Activated CD8-positive, alpha-beta T cell treated with anti-CD3 and anti-CD28 coated beads for 36 hours (primary cell): Measurements from ENCODE around the gene ANKS3. TPM values are rescaled to one million over a fixed set of nuclear protein-coding genes. Genes with fewer than 3 reads are reported as not detected.
"Not testable (repeated sequence)": the region's sequence is repeated elsewhere in the genome, so short reads cannot be mapped to it uniquely, and the experiment has no call there.

Source experiments
- ATAC-seq: fragments of 200-7000 bp; cut with Tn5 transposase; one replicate; pipeline ENCODE4 v1.10.0; 2021; ENCODE audit warnings: mild to moderate bottlenecking, moderate library complexity
- CTCF ChIA-PET: fragments of 350-600 bp; sonication (Branson Sonifier 250); formaldehyde crosslinking; loops from one replicate; lab custom pipeline; 2021; ENCODE audit warnings: antibody characterized with exemption; lab: Charles Lee
- POLR2A ChIA-PET: fragments of 350-600 bp; sonication (Branson Sonifier 250); formaldehyde crosslinking; loops from one replicate; lab custom pipeline; 2021; ENCODE audit warnings: antibody characterized with exemption; lab: Charles Lee
- DNase-seq: peaks from one replicate; pipeline ENCODE4 v3.0.0-alpha.2; 2020
- H3K27ac Mint-ChIP-seq: one replicate; pipeline ENCODE4 v1.8.0; 2021; ENCODE audit warnings: mild to moderate bottlenecking, mixed read lengths
- H3K27me3 Mint-ChIP-seq: one replicate; pipeline ENCODE4 v1.8.0; 2021; ENCODE audit warnings: mixed read lengths
- H3K36me3 Mint-ChIP-seq: one replicate; pipeline ENCODE4 v1.8.0; 2021; ENCODE audit warnings: low read depth, mixed read lengths
- H3K4me1 Mint-ChIP-seq: one replicate; pipeline ENCODE4 v1.8.0; 2021; ENCODE audit warnings: low read depth, mixed read lengths
- H3K4me3 Mint-ChIP-seq: one replicate; pipeline ENCODE4 v1.8.0; 2021; ENCODE audit warnings: mild to moderate bottlenecking, moderate library complexity, mixed read lengths
- H3K9me3 Mint-ChIP-seq: one replicate; pipeline ENCODE4 v1.8.0; 2021; ENCODE audit warnings: mixed read lengths
- intact Hi-C: fragments of 100-400 bp; cut with micrococcal nuclease; formaldehyde crosslinking; loops from one replicate; pipeline ENCODE4 v1.10.0; 2022
- total RNA-seq, 2 experiments: library from RNA; stranded (reverse); gene quantifications; one replicate each; pipeline ENCODE4 v1.2.3, GENCODE V29; 2021
- TF ChIP-seq, protein P1 (sequence below): fragments of 200-600 bp; IDR thresholded peaks from one replicate; pipeline ENCODE4 v1.8.0; 2022; ENCODE audit warnings: antibody characterized with exemption, mild to moderate bottlenecking

The ANKS3 gene
- total RNA-seq, 2 experiments from 2014 or later = 13.0 to 13.8 TPM

DNA sequence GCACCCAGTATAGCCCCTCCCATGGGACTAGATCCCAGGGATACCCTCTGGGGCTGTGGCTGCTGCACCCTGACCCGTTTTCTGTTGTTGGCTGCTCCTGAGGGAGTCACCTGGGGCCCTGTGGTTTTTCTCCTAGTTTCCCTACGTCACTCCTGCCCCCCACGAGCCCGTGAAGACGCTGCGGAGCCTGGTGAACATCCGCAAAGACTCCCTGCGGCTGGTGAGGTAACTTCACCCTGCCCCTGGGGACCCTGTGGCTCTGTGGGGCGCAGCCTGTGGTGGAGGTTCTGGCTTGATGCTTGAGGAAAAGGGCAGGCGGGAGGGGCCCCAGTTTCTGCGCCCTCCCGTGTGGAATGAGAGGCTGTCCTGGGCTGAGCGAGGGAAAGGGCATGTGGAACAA is 82.2 kb downstream of the ANKS3 start:
- H3K27me3 Mint-ChIP-seq = no peaks in the 10 kb centered on the region
- H3K27ac Mint-ChIP-seq = no peak overlapping the region
- TF ChIP-seq, protein P1, sequence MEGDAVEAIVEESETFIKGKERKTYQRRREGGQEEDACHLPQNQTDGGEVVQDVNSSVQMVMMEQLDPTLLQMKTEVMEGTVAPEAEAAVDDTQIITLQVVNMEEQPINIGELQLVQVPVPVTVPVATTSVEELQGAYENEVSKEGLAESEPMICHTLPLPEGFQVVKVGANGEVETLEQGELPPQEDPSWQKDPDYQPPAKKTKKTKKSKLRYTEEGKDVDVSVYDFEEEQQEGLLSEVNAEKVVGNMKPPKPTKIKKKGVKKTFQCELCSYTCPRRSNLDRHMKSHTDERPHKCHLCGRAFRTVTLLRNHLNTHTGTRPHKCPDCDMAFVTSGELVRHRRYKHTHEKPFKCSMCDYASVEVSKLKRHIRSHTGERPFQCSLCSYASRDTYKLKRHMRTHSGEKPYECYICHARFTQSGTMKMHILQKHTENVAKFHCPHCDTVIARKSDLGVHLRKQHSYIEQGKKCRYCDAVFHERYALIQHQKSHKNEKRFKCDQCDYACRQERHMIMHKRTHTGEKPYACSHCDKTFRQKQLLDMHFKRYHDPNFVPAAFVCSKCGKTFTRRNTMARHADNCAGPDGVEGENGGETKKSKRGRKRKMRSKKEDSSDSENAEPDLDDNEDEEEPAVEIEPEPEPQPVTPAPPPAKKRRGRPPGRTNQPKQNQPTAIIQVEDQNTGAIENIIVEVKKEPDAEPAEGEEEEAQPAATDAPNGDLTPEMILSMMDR = no peak
- intact Hi-C loops = no loop called here
- DNase-seq (no peak), ATAC-seq (no peak)
- ChIA-PET POLR2A (interaction anchor here (1.0 kb wide), 1 partner anchor 26 kb away, joined by 3 read pairs; no protein-coding TSS in a partner anchor), CTCF (no interaction called here)
- H3K4me1 Mint-ChIP-seq = peaks cover 25% of the 10 kb centered on the region
- peaks cover 36% of the 10 kb centered on the region for H3K36me3 Mint-ChIP-seq
- no peaks in the 10 kb centered on the region for H3K9me3 Mint-ChIP-seq
- no peak overlapping the region for H3K4me3 Mint-ChIP-seq

DNA sequence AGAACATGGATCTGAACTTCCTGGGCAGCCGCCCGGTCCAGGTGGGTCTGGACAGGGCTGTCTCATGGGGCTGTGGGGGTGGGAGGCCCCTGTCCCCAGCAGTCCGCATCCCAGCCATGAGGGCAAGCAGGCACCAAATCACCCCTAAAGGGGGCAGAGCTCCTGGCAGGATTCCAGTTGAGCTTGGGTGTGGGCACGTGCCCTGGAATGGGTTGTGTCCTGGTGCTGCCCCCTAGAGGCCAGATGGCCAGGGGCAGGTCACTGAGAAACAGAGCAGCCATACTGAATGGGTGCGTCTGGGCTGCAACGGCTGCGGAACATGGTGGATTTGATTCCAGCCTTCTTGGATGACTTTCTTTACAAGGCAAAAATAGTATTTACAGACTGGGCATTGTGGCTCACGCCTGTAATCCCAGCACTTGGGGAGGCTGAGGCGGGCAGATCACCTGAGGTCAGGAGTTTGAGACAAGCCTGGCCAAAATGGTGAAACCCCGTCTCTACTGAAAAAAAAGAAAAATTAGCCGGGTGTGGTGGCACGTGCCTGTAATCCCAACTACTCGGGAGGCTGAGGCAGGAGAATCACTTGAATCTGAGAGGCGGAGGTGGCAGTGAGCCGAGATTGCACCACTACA is 83.5 kb downstream of the ANKS3 start:
- Mint-ChIP-seq H3K27ac (peak overlapping the region; percentile 15), H3K36me3 (peaks cover 35% of the 10 kb centered on the region), H3K4me1 (peaks cover 35% of the 10 kb centered on the region)
- H3K4me3 Mint-ChIP-seq, H3K9me3 Mint-ChIP-seq, H3K27me3 Mint-ChIP-seq, intact Hi-C loops: not testable (repeated sequence)
- ATAC-seq (peak; percentile 75), DNase-seq (peak; percentile 87)
- TF ChIP-seq, protein P1 = peak; percentile 96
- ChIA-PET CTCF (interaction anchor here (0.6 to 2.7 kb wide), 17 partner anchors 9 to 198 kb away, joined by 3 to 23 read pairs (median 4); partner anchors contain the start of gene MGRN1), POLR2A (interaction anchor here (1.0 to 1.2 kb wide), 2 partner anchors 10 to 24 kb away, joined by 3 to 6 read pairs; no protein-coding TSS in a partner anchor)

DNA sequence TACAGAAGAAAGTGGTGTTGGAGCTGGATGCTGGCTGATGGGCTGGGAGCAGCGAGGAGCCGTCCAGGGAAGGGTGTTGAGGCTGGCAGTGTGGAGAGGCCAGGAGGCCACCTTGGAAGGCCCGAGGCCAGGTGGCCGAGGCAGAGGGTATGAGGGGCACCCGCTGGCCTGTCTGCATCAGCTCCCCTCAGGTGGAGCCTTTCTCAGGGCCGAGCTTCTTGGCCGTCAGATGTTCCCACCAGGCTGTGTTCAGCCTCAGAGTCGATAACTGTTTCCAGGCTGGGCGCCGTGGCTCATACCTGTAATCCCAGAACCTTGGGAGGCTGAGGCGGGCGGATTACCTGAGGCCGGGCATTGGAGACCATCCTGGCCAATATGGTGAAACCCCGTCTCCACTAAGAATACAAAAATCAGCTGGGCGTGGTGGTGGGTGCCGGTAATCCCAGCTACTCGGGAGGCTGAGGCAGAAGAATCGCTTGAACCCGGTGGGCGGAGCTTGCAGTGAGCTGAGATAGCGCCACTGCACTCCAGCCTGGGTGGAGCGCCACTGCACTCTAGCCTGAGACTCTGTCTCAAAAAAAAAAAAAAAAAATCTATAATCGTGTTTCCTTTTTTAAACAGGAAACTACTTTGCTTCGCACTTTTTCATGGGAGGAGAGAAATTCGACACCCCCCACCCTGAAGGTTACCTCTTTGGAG is 84.2 kb downstream of the ANKS3 start:
- CTCF ChIA-PET = interaction anchor here (0.6 to 2.7 kb wide), 17 partner anchors 10 to 198 kb away, joined by 3 to 23 read pairs (median 4); partner anchors contain the start of gene MGRN1
- POLR2A ChIA-PET = interaction anchor here (0.7 to 1.2 kb wide), 4 partner anchors 11 to 46 kb away, joined by 3 to 6 read pairs (median 4); partner anchors contain the start of genes MGRN1 and NUDT16L1
- no peaks in the 10 kb centered on the region for H3K27me3 Mint-ChIP-seq
- H3K9me3 Mint-ChIP-seq = no peaks in the 10 kb centered on the region
- peaks cover 38% of the 10 kb centered on the region for H3K36me3 Mint-ChIP-seq
- TF ChIP-seq, protein P1 = no peak
- peak; percentile 49 for ATAC-seq
- peaks cover 39% of the 10 kb centered on the region for H3K4me1 Mint-ChIP-seq
- no peak overlapping the region for H3K27ac Mint-ChIP-seq
- peak; percentile 47 for DNase-seq
- H3K4me3 Mint-ChIP-seq = no peak overlapping the region
- intact Hi-C loops = no loop called here

- POLR2A ChIA-PET = interaction anchor here (0.7 to 1.0 kb wide), 2 partner anchors 25 to 47 kb away, joined by 3 to 4 read pairs; partner anchors contain the start of gene MGRN1
- intact Hi-C loops = no loop called here
- peak overlapping the region; percentile 59 for H3K27ac Mint-ChIP-seq
- no peaks in the 10 kb centered on the region for H3K9me3 Mint-ChIP-seq
- peak; percentile 38 for DNase-seq
- no peaks in the 10 kb centered on the region for H3K27me3 Mint-ChIP-seq
- ATAC-seq = peak; percentile 17
- peaks cover 39% of the 10 kb centered on the region for H3K4me1 Mint-ChIP-seq
- TF ChIP-seq, protein P1 = no peak
- no peak overlapping the region for H3K4me3 Mint-ChIP-seq
- CTCF ChIA-PET = interaction anchor here (2.0 to 2.7 kb wide), 2 partner anchors 11 to 14 kb away, joined by 10 to 23 read pairs; no protein-coding TSS in a partner anchor
- H3K36me3 Mint-ChIP-seq = peaks cover 34% of the 10 kb centered on the region
Observed at GRCh38 chr16:4648917-4649316, 85.2 kb downstream of the ANKS3 start.
